ENCODE data around the gene BABAM1.

The BABAM1 gene

GRCh38 chr19:17266975-17267788, at the start of gene BABAM1:
Gene BABAM1 (plus strand): TSS chr19:17267443. CDS start chr19:17268807, 1,364 bp downstream.
- TF ChIP-seq ZFX (IDR thresholded peaks at IDR 0.05), result no peak
- no peak for TF ChIP-seq CTCF (conservative IDR thresholded peaks at IDR 0.05)
- H3K27ac ChIP-seq, result peak within 1 kb of the TSS; percentile 73

- H3K27ac ChIP-seq, result no peak overlapping the region
Observed at GRCh38 chr19:17219286-17219685, 48.0 kb upstream of the BABAM1 start.

DNA sequence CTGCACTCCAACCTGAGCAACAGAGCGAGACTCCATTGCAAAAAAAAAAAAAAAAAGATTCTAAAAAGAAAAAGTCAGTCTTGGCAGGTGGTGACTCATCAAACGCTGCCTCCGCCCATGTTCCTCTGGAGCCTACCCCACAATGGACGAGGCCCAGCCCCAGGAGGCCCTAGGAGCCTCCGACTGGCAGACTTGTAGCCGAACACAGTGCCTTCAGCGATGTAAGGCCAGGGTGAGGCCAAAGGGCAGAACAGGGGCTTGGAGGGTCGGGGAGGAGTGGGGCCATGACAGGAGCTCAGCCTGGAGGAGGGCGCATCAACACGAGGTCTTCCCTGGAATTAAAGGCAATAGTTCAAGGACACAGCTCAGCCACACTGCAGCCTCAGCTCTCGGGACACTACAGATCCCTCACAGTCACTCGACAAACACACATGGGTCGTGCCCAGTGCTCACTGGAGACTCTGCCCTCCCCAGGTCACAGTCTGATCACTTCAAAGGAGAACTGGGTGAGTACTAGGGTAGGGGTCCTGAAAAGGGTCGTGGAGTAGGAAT, 47.0 kb upstream of the BABAM1 start:
- no peak overlapping the region for H3K27ac ChIP-seq
- TF ChIP-seq ZFX (IDR thresholded peaks at IDR 0.05), result no peak
- no peak for TF ChIP-seq CTCF (conservative IDR thresholded peaks at IDR 0.05)

More at GRCh38 chr19:17219286-17219685, 48.0 kb upstream of the BABAM1 start:
- TF ChIP-seq ZFX (IDR thresholded peaks at IDR 0.05), result no peak
- no peak for TF ChIP-seq CTCF (conservative IDR thresholded peaks at IDR 0.05)

GRCh38 chr19:17225053-17225452, 42.2 kb upstream of the BABAM1 start:
- H3K27ac ChIP-seq, result peak overlapping the region; percentile 83; the same call in 1 of the 2 replicates
- TF ChIP-seq CTCF (conservative IDR thresholded peaks at IDR 0.05) (no peak), ZFX (IDR thresholded peaks at IDR 0.05) (no peak)

- H3K27ac ChIP-seq, result peak within 1 kb of the TSS; percentile 83
- TF ChIP-seq ZFX (IDR thresholded peaks at IDR 0.05) (no peak), CTCF (conservative IDR thresholded peaks at IDR 0.05) (no peak)
Observed at GRCh38 chr19:17226002-17226933, 41.0 kb upstream of the BABAM1 start, which contains the start of gene OCEL1. Gene OCEL1 (plus strand): TSS chr19:17226226. CDS start chr19:17226248, 22 bp downstream.

DNA sequence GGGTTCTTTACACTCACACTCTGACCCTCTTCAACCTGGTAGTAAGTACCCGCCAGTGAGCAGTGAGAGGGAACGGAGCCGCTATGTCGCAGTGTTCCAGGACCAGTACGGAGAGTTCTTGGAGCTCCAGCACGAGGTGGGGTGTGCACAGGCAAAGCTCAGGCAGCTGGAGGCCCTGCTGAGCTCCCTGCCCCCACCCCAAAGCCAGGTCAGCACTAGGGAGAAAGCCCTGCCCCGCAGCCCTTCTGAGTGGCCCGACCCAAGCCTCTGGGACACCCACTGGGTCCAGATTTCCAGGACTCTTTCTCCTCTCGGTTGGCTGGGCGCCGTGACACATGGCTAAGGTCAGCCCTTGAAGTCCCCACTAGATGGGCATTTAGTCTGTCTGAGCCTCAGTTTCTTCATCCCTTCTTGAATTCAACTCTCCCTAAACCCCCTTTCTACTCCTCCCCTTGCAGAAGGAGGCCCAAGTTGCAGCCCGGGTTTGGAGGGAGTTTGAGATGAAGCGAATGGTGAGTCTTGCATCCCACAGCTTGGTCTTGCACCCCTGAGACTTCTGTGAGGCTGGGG, 39.4 kb upstream of the BABAM1 start:
- H3K27ac ChIP-seq, result no peak overlapping the region
- TF ChIP-seq ZFX (IDR thresholded peaks at IDR 0.05) (no peak), CTCF (conservative IDR thresholded peaks at IDR 0.05) (no peak)

All from C4-2B (cell line).